Endothelial cell of umbilical vein (primary cell): ENCODE results near the gene GOLGA6A. TPM values are rescaled to one million over a fixed set of nuclear protein-coding genes. Genes with fewer than 3 reads are reported as not detected.

ENCODE experiments used
- BruUV-seq: library from RNA; stranded (reverse); fragments of 400-500 nt; replicated peaks from 2 replicates; lab custom pipeline; 2021; lab: Mats Ljungman, UMichigan
- CTCF ChIA-PET: fragments of 300-600, 350-600 bp; sonication (Branson Sonifier 250); formaldehyde crosslinking; loops from one replicate; lab custom pipeline; 2021; ENCODE audit warnings: antibody characterized with exemption, inconsistent platforms; lab: Charles Lee
- POLR2A ChIA-PET: fragments of 300-600, 350-600 bp; sonication (Branson Sonifier 250); formaldehyde crosslinking; loops from one replicate; lab custom pipeline; 2021; ENCODE audit warnings: antibody characterized with exemption, inconsistent platforms; lab: Charles Lee
- DNase-seq: peaks from one replicate; pipeline ENCODE4 v3.0.0-alpha.2; 2011; ENCODE audit warnings: low read depth, low spot score
- FAIRE-seq: peaks from 2 replicates; lab custom pipeline; 2011; peaks lifted over from hg19 to GRCh38; lab: Jason Lieb, UNC
- H2AFZ ChIP-seq: 2 replicates; pipeline ENCODE4 v1.6.0; 2012; ENCODE audit warnings: low read depth, low read length, control low read depth, inconsistent platforms
- H3K27ac ChIP-seq: 2 replicates; pipeline ENCODE4 v1.5.1; 2011; ENCODE audit warnings: low read depth, mild to moderate bottlenecking, control low read depth, low read length, moderate library complexity; ENCODE audit not compliant: insufficient read depth
- H3K27me3 ChIP-seq, 2 experiments: 2 replicates each; pipeline versions ENCODE4 v1.6.0 to v1.6.1; 2011; ENCODE audit warnings: low read length in 2 of 2, mixed read lengths in 1 of 2; ENCODE audit not compliant: control insufficient read depth in 2 of 2, insufficient read depth in 2 of 2
- H3K36me3 ChIP-seq, 2 experiments: 2 replicates in 1 of 2; 3 replicates in 1 of 2; pipeline ENCODE4 v1.5.1; 2011; ENCODE audit warnings: low read length in 2 of 2, mild to moderate bottlenecking in 1 of 2, moderate library complexity in 1 of 2; ENCODE audit not compliant: control insufficient read depth in 2 of 2, insufficient read depth in 2 of 2; ENCODE audit errors: extremely low read depth in 1 of 2
- H3K4me1 ChIP-seq: 3 replicates; pipeline ENCODE4 v1.5.1; 2011; ENCODE audit warnings: mild to moderate bottlenecking, low read length; ENCODE audit not compliant: control insufficient read depth, insufficient read depth; ENCODE audit errors: extremely low read depth
- H3K4me2 ChIP-seq: 2 replicates; pipeline ENCODE4 v1.6.1; 2011; ENCODE audit warnings: low read length, control low read depth, mixed read lengths; ENCODE audit not compliant: insufficient read depth
- H3K4me3 ChIP-seq, 3 experiments: fragments of 200-600 bp in 1 of 3; sonication (generic), shearing (Covaris generic) in 1 of 3; replicated peaks in 1 of 3; 2 replicates each; pipeline ENCODE4 v1.5.1; 2011 to 2016; ENCODE audit warnings: control low read depth in 3 of 3, low read length in 3 of 3, mild to moderate bottlenecking in 2 of 3, inconsistent platforms in 1 of 3, low read depth in 1 of 3, moderate library complexity in 1 of 3; ENCODE audit not compliant: insufficient read depth in 1 of 3
- H3K79me2 ChIP-seq: 2 replicates; pipeline ENCODE4 v1.6.0; 2012; ENCODE audit warnings: low read length, inconsistent platforms; ENCODE audit not compliant: control insufficient read depth, insufficient read depth
- H3K9ac ChIP-seq: replicated peaks from 2 replicates; pipeline ENCODE3; 2011; ENCODE audit warnings: low read length, control low read depth; ENCODE audit not compliant: insufficient read depth; ENCODE audit errors: extremely low read depth
- H3K9me1 ChIP-seq: replicated peaks from 3 replicates; pipeline ENCODE4 v1.6.0; 2011; ENCODE audit warnings: mild to moderate bottlenecking, low read length; ENCODE audit not compliant: control insufficient read depth, insufficient read depth; ENCODE audit errors: extremely low read depth
- H3K9me3 ChIP-seq: replicated peaks from 2 replicates; pipeline ENCODE4 v1.5.1; 2012; ENCODE audit warnings: low read length, inconsistent platforms; ENCODE audit not compliant: control insufficient read depth, insufficient read depth
- H4K20me1 ChIP-seq: replicated peaks from 2 replicates; pipeline ENCODE3; 2011; ENCODE audit warnings: mild to moderate bottlenecking, low read length; ENCODE audit not compliant: control insufficient read depth, insufficient read depth; ENCODE audit errors: extremely low read depth
- EZH2 ChIP-seq: IDR thresholded peaks from 2 replicates; pipeline ENCODE4 v1.6.1; 2012; ENCODE audit warnings: borderline replicate concordance, low read depth, mild to moderate bottlenecking, moderate library complexity, low read length, inconsistent platforms; ENCODE audit not compliant: severe bottlenecking
- MAX ChIP-seq: IDR thresholded peaks from 2 replicates; pipeline ENCODE4 v1.6.1; 2011; ENCODE audit not compliant: insufficient read depth, insufficient read length
- POLR2A ChIP-seq: IDR thresholded peaks from 2 replicates; pipeline ENCODE4 v1.6.1; 2012; ENCODE audit warnings: low read depth, mild to moderate bottlenecking, control low read depth, low read length
- dilution Hi-C: fragments of 300-500 bp; cut with MboI; formaldehyde crosslinking; loops from one replicate; pipeline ENCODE4 v1.15.0; 2019; ENCODE audit warnings: low sequenced_read_pairs; ENCODE audit not compliant: extremely low pct_ligation_motif_present
- intact Hi-C: fragments of 100-400 bp; cut with micrococcal nuclease; formaldehyde crosslinking; loops from one replicate; pipeline ENCODE4 v1.10.0; 2022
- polyA plus RNA-seq, 4 experiments: library from polyadenylated mRNA; depleted of rRNA in 3 of 4; stranded (reverse) in 3 of 4; unstranded in 1 of 4; fragments of >200 nt; gene quantifications; 2 replicates each; pipeline versions ENCODE4 v1.2.1 to v1.2.3, GENCODE V29; 2011 to 2012; ENCODE audit warnings: missing spikeins in 1 of 4
- total RNA-seq: library from RNA; stranded (reverse); gene quantifications from 2 replicates; pipeline ENCODE4 v1.2.3, GENCODE V29; 2021

Gene GOLGA6A
- total and polyA plus RNA-seq, 2 donors (not counting 3 experiments of a cell fraction or from before 2014, with no cell fraction given), result not detected

GRCh38 chr15:74128785-74129585 lies 46.6 kb upstream of the GOLGA6A start:
- Histone ChIP-seq H3K4me2 (no peak overlapping the region), H3K9me1 (no peaks in the 10 kb centered on the region), H3K27ac (no peak overlapping the region), H3K36me3 (no peaks in the 10 kb centered on the region), H4K20me1 (no peaks in the 10 kb centered on the region), H2AFZ (no peak overlapping the region), H3K9me3 (no peaks in the 10 kb centered on the region), H3K9ac (no peak overlapping the region), H3K4me1 (peaks cover 4% of the 10 kb centered on the region), H3K4me3 (no peak overlapping the region), H3K27me3 (peaks cover 63 to 79% of the 10 kb centered on the region in 2 experiments), H3K79me2 (no peaks in the 10 kb centered on the region)
- dilution Hi-C loops, result no loop called here
- no TSS peak for BruUV-seq
- POLR2A ChIA-PET, result interaction anchor here (0.6 kb wide), 1 partner anchor 192 kb away, joined by 3 read pairs; no protein-coding TSS in a partner anchor
- TF ChIP-seq MAX, result no peak
- TF ChIP-seq EZH2, result peak; percentile 72
- intact Hi-C loops, result loop anchor here (1.0 kb wide), 2 partner anchors 178 to 193 kb away; no protein-coding TSS in a partner anchor
- FAIRE-seq (no peak), DNase-seq (no peak)
- CTCF ChIA-PET, result interaction anchor here (0.6 to 3.7 kb wide), 16 partner anchors 9 to 443 kb away, joined by 3 to 115 read pairs (median 5); no protein-coding TSS in a partner anchor

DNA sequence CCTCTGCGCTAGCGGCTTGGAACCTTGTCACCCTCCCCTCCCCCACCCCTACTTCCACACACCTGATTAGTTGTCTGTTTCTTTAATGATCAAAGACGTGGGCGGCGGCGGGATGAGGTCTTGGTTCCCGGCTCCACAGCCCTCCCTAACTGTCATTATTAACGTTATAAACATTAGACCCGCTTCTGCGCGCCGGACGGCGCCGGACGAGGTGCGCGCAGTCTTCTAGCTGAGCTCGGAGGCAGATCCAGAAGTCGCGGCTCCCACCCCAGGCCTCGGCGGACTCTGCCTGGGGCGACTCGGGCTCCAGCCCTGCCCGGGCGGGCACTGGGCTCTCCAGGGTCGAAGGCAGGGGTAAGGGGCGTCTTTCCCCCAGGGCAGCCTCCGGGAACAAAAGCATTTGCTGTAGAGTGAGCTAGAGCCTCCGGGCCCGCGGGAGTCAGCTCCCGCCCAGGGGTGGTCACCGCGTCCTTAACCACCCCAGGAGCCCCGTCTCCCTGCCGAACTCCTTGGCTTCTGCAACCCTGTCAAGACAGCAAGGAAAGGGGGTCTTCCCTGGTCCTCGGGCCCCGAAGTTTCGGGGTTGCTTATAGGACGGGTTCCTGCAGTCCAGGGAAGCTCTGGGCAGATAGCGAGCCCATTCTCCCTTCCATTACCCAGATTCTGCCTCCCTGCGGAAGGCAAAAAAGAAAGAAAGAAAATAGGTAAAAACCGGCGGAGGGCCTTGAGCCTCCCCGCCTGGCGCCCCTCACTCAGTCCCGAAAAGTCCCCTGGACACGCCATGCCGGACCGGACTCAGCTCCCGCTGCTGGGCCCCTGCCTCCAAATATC lies 45.8 kb upstream of the GOLGA6A start:
- Histone ChIP-seq H3K4me3 (peak overlapping the region in 1 of 3 experiments; percentile 14), H3K36me3 (no peaks in the 10 kb centered on the region), H4K20me1 (no peaks in the 10 kb centered on the region), H3K27me3 (peaks cover 62 to 78% of the 10 kb centered on the region in 2 experiments), H3K27ac (no peak overlapping the region), H3K4me2 (no peak overlapping the region), H2AFZ (no peak overlapping the region), H3K9me3 (no peaks in the 10 kb centered on the region), H3K4me1 (peaks cover 4% of the 10 kb centered on the region), H3K9me1 (no peaks in the 10 kb centered on the region), H3K79me2 (no peaks in the 10 kb centered on the region), H3K9ac (no peak overlapping the region)
- TF ChIP-seq POLR2A (no peak), EZH2 (peak; percentile 77)
- CTCF ChIA-PET, result interaction anchor here (0.6 to 3.7 kb wide), 14 partner anchors 10 to 443 kb away, joined by 3 to 115 read pairs (median 6); no protein-coding TSS in a partner anchor
- POLR2A ChIA-PET, result interaction anchor here (0.6 kb wide), 1 partner anchor 192 kb away, joined by 3 read pairs; no protein-coding TSS in a partner anchor
- DNase-seq (no peak), FAIRE-seq (no peak)
- BruUV-seq, result no TSS peak
- dilution Hi-C loops, result no loop called here
- intact Hi-C loops, result loop anchor here (1.0 to 2.0 kb wide), 3 partner anchors 175 to 194 kb away; no protein-coding TSS in a partner anchor
